ENCODE measurements around the gene MAML3.

- TF ChIP-seq POLR2AphosphoS5 (IDR thresholded peaks at IDR 0.05; ENCODE audit: low read depth, low read length) (no peak), TAF1 (IDR thresholded peaks at IDR 0.05; ENCODE audit: borderline replicate concordance, insufficient read depth, low read length) (no peak), SIN3A (IDR thresholded peaks at IDR 0.05; ENCODE audit: borderline replicate concordance, insufficient read depth, low read length) (no peak)
- TF ChIP-seq, protein P1, sequence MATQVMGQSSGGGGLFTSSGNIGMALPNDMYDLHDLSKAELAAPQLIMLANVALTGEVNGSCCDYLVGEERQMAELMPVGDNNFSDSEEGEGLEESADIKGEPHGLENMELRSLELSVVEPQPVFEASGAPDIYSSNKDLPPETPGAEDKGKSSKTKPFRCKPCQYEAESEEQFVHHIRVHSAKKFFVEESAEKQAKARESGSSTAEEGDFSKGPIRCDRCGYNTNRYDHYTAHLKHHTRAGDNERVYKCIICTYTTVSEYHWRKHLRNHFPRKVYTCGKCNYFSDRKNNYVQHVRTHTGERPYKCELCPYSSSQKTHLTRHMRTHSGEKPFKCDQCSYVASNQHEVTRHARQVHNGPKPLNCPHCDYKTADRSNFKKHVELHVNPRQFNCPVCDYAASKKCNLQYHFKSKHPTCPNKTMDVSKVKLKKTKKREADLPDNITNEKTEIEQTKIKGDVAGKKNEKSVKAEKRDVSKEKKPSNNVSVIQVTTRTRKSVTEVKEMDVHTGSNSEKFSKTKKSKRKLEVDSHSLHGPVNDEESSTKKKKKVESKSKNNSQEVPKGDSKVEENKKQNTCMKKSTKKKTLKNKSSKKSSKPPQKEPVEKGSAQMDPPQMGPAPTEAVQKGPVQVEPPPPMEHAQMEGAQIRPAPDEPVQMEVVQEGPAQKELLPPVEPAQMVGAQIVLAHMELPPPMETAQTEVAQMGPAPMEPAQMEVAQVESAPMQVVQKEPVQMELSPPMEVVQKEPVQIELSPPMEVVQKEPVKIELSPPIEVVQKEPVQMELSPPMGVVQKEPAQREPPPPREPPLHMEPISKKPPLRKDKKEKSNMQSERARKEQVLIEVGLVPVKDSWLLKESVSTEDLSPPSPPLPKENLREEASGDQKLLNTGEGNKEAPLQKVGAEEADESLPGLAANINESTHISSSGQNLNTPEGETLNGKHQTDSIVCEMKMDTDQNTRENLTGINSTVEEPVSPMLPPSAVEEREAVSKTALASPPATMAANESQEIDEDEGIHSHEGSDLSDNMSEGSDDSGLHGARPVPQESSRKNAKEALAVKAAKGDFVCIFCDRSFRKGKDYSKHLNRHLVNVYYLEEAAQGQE (IDR thresholded peaks at IDR 0.05; ENCODE audit: insufficient read depth in 1 of 2, low read depth in 2 of 2, low read length in 2 of 2) = no peak
Observed at GRCh38 chr4:139789096-139789654, 364.8 kb downstream of the MAML3 start.
